ENCODE measurements around the gene ZNF687. TPM values are rescaled to one million over a fixed set of nuclear protein-coding genes. Genes with fewer than 3 reads are reported as not detected.

ZNF687 gene
- total RNA-seq, 1 experiment from 2014 or later, result 33.3 TPM

GRCh38 chr1:151334822-151335221, 52.7 kb downstream of the ZNF687 start:
- POLR2A ChIA-PET, result no interaction called here
- no peak overlapping the region for H3K4me3 ChIP-seq (ENCODE audit: low read depth in 2 of 2, low read length in 2 of 2)
- ATAC-seq (no peak), DNase-seq (ENCODE audit: low read depth, low spot score) (no peak)
- CTCF ChIA-PET, result no interaction called here
- no peaks in the 10 kb centered on the region for H3K27me3 ChIP-seq (ENCODE audit: control insufficient read depth, insufficient read depth, low read length)
- no peak for TF ChIP-seq POLR2AphosphoS5 (IDR thresholded peaks at IDR 0.05; ENCODE audit: low read depth, low read length)
- TF ChIP-seq SIN3A (IDR thresholded peaks at IDR 0.05; ENCODE audit: borderline replicate concordance, insufficient read depth, low read depth, low read length), result no peak
- TF ChIP-seq, protein P1, sequence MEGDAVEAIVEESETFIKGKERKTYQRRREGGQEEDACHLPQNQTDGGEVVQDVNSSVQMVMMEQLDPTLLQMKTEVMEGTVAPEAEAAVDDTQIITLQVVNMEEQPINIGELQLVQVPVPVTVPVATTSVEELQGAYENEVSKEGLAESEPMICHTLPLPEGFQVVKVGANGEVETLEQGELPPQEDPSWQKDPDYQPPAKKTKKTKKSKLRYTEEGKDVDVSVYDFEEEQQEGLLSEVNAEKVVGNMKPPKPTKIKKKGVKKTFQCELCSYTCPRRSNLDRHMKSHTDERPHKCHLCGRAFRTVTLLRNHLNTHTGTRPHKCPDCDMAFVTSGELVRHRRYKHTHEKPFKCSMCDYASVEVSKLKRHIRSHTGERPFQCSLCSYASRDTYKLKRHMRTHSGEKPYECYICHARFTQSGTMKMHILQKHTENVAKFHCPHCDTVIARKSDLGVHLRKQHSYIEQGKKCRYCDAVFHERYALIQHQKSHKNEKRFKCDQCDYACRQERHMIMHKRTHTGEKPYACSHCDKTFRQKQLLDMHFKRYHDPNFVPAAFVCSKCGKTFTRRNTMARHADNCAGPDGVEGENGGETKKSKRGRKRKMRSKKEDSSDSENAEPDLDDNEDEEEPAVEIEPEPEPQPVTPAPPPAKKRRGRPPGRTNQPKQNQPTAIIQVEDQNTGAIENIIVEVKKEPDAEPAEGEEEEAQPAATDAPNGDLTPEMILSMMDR (IDR thresholded peaks at IDR 0.05), result no peak
- no peak for TF ChIP-seq TCF7L2 (IDR thresholded peaks at IDR 0.05; ENCODE audit: low read depth, low read length)
- TF ChIP-seq, protein P2, sequence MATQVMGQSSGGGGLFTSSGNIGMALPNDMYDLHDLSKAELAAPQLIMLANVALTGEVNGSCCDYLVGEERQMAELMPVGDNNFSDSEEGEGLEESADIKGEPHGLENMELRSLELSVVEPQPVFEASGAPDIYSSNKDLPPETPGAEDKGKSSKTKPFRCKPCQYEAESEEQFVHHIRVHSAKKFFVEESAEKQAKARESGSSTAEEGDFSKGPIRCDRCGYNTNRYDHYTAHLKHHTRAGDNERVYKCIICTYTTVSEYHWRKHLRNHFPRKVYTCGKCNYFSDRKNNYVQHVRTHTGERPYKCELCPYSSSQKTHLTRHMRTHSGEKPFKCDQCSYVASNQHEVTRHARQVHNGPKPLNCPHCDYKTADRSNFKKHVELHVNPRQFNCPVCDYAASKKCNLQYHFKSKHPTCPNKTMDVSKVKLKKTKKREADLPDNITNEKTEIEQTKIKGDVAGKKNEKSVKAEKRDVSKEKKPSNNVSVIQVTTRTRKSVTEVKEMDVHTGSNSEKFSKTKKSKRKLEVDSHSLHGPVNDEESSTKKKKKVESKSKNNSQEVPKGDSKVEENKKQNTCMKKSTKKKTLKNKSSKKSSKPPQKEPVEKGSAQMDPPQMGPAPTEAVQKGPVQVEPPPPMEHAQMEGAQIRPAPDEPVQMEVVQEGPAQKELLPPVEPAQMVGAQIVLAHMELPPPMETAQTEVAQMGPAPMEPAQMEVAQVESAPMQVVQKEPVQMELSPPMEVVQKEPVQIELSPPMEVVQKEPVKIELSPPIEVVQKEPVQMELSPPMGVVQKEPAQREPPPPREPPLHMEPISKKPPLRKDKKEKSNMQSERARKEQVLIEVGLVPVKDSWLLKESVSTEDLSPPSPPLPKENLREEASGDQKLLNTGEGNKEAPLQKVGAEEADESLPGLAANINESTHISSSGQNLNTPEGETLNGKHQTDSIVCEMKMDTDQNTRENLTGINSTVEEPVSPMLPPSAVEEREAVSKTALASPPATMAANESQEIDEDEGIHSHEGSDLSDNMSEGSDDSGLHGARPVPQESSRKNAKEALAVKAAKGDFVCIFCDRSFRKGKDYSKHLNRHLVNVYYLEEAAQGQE (IDR thresholded peaks at IDR 0.05; ENCODE audit: insufficient read depth in 1 of 2, low read depth in 2 of 2, low read length in 1 of 2), result no peak
- intact Hi-C loops (cut with micrococcal nuclease; ENCODE audit: unreplicated experiment), result no loop called here
- no peaks in the 10 kb centered on the region for H3K4me1 ChIP-seq (ENCODE audit: control insufficient read depth, insufficient read depth, low read length)
- H3K36me3 ChIP-seq (ENCODE audit: control insufficient read depth, insufficient read depth, low read length), result no peaks in the 10 kb centered on the region
- H3K9me3 ChIP-seq (ENCODE audit: control insufficient read depth, insufficient read depth, low read depth, low read length), result no peaks in the 10 kb centered on the region
- no TSS peak for BruUV-seq (replicated peaks)
- in situ Hi-C loops (cut with HindIII; ENCODE audit: low pct_unique_long_range_greater_than_20kb, low sequenced_read_pairs), result no loop called here
- no peak overlapping the region for H3K27ac ChIP-seq (ENCODE audit: low read length)

- Histone ChIP-seq H3K36me3 (ENCODE audit: control insufficient read depth, insufficient read depth, low read length) (no peaks in the 10 kb centered on the region), H3K4me3 (ENCODE audit: low read depth in 2 of 2, low read length in 2 of 2) (no peak overlapping the region), H3K4me1 (ENCODE audit: control insufficient read depth, insufficient read depth, low read length) (peaks cover 5% of the 10 kb centered on the region; the same call in 1 of the 2 replicates), H3K9me3 (ENCODE audit: control insufficient read depth, insufficient read depth, low read depth, low read length) (no peaks in the 10 kb centered on the region), H3K27ac (ENCODE audit: low read length) (no peak overlapping the region), H3K27me3 (ENCODE audit: control insufficient read depth, insufficient read depth, low read length) (no peaks in the 10 kb centered on the region)
- ChIA-PET CTCF (interaction anchor here (0.6 kb wide), 1 partner anchor 36 kb away, joined by 3 read pairs; no protein-coding TSS in a partner anchor), POLR2A (no interaction called here)
- intact Hi-C loops (cut with micrococcal nuclease; ENCODE audit: unreplicated experiment), result no loop called here
- DNase-seq (ENCODE audit: low read depth, low spot score) (no peak), ATAC-seq (no peak)
- TSS peak; percentile 52 for BruUV-seq (replicated peaks)
- TF ChIP-seq, protein P2 (IDR thresholded peaks at IDR 0.05; ENCODE audit: insufficient read depth in 1 of 2, low read depth in 2 of 2, low read length in 1 of 2), result no peak
- TF ChIP-seq SIN3A (IDR thresholded peaks at IDR 0.05; ENCODE audit: borderline replicate concordance, insufficient read depth, low read depth, low read length), result no peak
- TF ChIP-seq TCF7L2 (IDR thresholded peaks at IDR 0.05; ENCODE audit: low read depth, low read length), result no peak
- no peak for TF ChIP-seq POLR2AphosphoS5 (IDR thresholded peaks at IDR 0.05; ENCODE audit: low read depth, low read length)
- TF ChIP-seq, protein P1 (IDR thresholded peaks at IDR 0.05), result no peak
- in situ Hi-C loops (cut with HindIII; ENCODE audit: low pct_unique_long_range_greater_than_20kb, low sequenced_read_pairs), result no loop called here
Observed at GRCh38 chr1:151336556-151336955, 54.5 kb downstream of the ZNF687 start.

Data from Panc1 (cell line).